HG03108 (cell line): ENCODE measurements around the gene CDKL2.
"Not testable (repeated sequence)": the region's sequence is repeated elsewhere in the genome, so short reads cannot be mapped to it uniquely, and the experiment has no call there.

Source experiments
- ATAC-seq: cut with Tn5 transposase; IDR thresholded peaks from one replicate; pipeline ENCODE4 v1.9.1; 2021; ENCODE audit warnings: moderate library complexity; ENCODE audit not compliant: unreplicated experiment

Gene CDKL2

DNA sequence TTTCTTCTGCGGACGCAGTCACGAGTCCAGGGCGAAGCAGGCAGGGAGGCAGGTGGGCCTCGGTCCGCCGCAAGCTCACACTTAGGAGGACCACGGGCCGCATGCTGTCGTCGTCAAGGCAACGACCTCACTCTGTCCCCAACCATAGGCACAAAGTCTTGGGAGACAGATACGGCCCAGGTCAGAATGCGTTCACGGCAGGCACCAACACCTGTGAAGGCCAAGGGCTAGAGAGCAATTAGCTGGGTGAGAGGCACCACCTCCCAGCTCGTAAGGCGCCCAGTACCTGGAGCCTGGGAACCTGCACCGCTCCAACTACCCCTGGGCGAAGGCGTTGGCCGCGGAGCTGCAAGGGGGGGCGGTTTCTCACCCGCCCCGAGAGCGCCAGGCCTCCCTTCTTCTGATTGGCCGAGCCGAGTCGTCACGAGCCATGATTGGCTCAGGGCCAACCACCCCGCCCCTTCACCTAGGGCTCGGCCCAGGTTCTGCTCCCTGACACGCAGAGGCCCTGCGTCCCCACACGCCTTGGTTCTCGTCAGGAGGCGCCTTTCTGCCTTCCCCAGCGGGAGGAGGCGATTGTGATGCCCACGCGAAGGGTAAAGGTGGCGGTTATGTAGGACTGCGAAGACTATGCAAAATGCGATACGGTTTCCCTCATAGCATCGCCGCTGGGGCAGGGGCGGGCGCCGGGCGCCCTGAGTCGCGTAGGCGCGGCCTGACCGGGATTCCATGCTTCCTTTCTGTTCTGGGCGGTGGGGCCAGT lies at the start of gene CDKL2:
CDKL2 (minus strand) TSS at position 355 of the 763 bp plus-strand sequence. CDS start 4,540 bp downstream, outside the sequence.
- ATAC-seq: peak; percentile 97

DNA sequence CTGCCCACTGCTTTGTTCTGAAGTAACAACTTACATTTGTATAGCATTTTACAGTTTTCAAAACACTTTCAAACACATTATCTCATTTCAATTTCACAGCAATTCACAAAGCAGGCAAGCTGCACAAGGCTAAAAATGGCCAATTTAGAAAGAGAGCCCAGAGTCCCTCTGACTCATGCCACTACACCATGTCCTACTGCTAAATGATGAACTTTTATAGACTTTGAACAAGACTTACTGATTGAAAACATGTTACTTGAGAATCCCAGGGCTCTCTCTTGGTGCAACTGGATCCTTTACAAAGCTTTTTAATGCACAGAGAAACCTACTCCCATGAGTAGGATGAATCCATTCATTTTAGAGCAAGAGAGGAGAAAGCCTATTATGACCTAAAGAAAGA lies 48.6 kb upstream of the CDKL2 start:
- ATAC-seq: no peak

DNA sequence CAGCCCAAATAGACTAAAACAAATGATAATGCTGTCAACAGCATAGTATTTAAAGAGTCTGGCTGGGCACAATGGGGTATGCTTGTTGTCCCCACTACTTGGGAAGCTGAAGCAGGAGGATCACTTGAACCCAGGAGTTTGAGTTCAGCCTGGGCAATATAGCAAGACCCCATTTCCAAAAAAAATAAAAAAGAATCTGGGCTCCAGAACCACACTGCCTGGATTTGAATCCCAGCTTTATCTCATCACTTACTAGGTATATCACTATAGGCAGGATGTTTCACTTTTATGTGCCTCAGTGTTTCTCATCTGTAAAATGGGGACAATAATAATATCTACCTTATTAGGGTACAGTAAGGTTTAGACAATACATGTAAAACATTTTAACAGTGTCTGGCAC lies 48.1 kb upstream of the CDKL2 start:
- ATAC-seq: no peak

DNA sequence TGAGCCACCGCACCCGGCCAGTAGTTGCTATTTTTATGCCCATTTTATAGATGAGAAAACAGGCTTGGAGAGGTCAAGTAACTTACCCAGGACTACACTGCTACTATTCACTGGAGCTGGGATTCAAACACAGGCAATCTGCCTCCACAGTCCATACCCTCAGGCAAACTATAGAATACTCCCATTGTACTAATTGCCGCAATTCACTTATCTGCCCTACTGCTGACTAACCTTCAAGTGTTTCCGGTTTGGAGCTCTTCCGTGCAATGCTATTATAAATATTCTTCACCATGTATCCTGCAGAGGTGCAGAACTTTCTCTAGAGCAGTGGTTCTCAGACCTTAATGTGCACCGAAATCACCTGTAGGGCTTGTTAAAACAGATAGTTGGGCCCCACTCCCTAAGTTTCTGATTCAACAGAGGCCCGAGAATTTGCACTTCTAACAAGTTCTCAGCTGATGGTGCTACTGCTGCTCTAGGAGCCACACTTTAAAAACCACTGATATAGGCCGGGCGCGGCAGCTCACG lies 44.7 kb upstream of the CDKL2 start:
- ATAC-seq: no peak

DNA sequence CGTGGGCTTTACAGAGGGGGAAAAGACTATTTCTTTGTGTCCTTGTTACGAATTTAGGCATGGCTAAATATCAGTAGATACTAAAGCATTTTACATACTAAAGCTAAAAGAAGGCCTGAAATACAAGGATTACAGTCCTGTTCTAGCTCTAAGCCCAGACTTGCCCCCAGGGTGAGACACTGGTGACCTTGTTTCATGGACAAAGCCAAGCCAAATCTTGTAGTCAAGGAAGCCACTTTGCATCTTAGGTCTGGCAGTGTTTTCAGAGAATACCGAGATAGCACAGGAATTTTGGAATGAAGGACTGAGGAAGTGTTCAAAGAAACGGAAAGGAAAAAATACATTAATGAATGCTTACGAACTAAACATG lies 43.6 kb upstream of the CDKL2 start:
- ATAC-seq: no peak

DNA sequence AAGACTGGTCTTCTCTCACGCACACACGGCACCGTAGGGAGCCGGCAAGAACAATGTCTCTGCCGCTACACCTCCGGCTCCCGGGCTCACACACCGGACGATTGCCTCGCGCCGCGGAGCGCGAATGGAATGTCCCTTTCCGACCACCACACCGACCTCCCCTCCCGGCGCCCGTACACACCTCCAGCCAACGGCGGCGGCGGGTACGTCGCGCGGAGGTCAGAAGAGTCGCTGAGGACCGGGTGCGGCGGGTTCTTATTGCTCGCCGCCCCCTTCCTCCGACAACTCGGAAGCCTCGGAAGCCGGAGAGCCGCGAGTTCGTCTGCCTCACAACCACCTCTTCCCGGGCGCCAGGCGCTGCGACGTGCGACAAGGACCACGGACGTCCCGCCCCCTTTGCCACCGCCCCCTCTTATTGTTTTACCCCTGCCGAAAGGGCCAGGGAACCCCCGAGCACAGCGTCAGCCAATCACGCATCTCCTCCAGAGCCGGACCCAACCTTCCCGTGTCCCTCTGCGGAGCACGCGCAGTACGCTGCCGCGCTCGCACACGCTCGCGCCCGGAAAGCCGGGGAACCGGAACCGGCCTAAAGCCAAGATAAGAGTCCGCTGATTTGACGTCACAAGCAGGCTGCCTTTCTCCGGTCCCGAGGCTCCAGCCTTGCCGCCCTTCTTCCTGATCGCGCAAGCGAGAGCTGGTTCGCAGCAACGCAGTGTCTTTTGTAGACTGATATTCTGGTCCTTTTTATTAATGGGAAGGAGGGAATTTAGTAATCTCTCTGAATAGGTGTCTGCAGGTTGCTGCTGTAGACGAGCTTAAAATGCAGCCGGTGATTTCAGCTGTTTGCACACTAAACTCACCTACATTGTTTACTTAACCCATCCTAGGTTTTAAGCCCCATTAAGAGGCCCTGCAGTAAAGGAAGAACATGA lies 43.0 kb upstream of the CDKL2 start, which contains the start of gene G3BP2:
G3BP2 (minus strand) TSS at position 385 of the 932 bp plus-strand sequence. CDS start 11,386 bp downstream, outside the sequence.
- peak; percentile 91 for ATAC-seq

DNA sequence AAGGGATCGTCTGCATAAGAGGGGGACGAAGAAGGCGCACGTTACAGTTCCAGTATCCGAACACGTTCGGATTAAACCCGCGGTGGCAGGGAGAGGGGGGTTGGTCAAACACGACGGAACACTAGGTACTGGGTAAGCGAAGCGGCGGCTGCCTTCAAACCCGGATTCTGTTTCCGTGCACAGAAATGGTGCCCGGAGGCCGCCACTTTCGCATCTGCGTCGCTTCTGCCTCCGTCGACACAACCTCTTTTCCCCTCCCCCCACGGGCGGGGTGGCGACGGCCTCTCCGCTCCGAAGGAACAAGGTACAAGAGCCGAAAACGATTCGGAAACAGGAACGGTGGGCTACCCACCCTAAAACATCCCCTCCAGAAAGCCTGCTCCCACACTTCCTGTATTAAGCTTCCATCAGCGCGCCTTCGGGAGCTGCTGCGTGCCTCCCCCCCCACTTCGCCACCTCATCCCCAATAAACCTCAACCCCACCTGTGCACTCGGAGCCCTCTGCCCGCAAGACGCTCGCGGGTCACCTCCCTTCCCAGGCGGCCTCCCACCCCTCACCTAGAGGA lies 42.2 kb upstream of the CDKL2 start:
- ATAC-seq: peak; percentile 25

DNA sequence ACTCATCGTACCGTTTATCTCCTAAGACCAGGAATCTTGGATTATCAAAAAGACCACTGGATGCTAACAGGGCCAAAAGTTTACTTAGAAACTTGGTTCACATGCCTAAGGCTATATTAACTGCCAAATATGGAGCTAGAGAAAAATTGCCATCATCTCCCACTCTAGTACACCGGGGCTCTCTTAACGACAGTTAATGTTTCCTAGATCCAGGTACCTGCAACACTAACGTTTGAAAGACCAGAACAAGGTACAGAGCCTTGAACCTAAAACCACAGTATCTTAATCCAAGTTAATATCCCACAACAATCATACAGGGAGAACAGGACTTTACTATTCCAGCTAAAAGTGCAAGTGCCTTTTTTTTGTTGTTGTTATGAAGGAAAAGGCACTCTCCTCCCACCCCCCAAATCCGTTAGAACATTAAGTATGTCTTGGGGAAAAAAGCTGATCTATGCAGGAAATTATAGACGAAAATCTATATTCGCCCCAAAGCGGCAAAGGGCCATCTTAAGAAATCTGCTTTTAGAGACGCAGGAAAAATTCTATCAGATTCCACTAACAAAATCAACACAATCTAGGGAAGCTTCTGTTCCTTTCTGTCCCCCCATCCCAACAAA lies 41.6 kb upstream of the CDKL2 start:
- no peak for ATAC-seq

DNA sequence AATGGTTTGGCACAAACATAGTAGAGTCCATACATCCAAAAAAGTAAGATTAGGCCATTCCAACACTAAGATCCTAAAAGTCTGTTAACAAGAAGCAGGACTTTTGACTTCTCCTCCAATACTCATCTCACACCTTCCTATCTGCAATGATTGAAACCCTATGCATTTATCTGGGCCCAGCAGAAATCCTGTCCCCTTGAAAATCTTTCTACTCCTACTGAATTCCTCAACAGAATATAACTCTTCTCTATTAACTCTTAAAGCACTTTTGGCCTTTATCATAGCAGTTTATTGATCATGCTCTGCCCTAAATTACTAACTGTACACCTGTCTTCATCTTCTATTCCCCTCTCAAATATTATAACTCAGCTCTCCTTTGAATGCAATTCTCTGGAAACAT lies 38.3 kb upstream of the CDKL2 start:
- no peak for ATAC-seq

DNA sequence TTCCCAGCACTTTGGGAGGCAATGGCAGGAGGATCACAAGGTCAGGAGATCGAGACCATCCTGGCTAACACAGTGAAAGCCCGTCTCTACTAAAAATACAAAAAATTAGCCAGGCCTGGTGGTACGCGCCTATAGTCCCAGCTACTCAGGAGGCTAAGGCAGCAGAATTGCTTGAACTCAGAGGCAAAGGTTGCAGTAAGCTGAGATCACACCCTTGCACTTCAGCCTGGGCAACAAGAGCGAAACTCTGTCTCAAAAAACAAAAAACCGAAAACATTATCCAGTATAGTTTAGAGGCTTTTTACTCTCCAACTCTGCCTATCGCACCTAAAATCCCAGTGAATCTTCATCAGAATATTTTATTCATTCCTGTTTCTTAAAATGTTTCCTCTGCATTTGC lies 37.3 kb upstream of the CDKL2 start:
- ATAC-seq: not testable (repeated sequence)

DNA sequence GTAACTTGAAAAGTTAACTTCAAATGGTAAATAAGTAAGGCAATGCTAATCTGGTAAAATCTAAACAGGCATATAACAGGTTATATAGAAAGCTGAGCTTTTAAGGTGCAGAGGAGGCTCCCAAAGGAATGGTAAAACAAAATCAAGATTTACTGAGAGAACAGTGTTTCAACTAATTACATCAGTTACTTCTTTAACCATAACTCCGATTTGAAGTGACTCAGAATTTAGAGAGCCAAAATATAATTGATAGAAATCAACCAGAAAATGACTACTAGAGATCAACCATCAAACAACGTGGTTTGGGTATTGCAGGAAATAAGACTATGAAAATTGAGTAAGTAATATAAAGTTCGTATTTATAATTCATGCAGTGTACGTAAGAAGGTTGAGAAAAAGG lies 36.0 kb upstream of the CDKL2 start:
- no peak for ATAC-seq

DNA sequence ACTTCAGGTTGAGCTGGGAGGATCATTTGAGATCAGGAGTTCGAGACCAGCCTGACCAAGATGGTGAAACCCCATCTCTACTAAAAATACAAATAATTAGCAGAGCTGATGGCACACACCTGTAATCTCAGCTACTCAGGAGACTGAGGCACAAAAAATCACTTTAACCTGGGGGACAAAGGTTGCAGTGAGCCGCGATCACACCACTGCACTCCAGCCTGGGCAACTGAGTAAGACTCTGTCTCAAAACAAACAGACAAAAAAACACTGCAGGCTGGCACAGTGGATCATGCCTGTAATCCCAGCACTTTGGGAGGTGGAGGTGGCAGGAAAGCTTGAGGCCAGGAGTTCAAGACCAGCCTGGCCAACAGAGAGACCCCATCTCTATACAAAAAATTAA lies 34.3 kb upstream of the CDKL2 start:
- not testable (repeated sequence) for ATAC-seq

DNA sequence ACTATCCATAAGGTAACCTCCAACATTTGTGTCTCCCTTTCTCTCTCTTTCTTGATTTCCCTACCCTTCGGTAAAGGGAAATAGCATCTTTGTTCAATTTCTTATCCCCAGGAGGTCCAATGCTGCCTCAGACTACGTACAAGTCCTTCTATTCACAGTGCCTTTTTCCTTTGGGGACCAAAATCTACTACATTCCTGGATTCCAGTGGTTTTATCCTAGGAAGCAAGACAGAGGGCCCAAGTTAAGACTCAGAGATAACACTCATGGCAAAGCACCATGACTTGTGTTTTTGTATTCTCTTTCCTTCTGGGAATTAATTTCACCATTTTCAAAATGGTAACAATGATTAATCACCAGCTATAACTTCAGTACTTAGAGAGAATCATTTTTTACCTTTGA lies 32.3 kb upstream of the CDKL2 start:
- no peak for ATAC-seq

DNA sequence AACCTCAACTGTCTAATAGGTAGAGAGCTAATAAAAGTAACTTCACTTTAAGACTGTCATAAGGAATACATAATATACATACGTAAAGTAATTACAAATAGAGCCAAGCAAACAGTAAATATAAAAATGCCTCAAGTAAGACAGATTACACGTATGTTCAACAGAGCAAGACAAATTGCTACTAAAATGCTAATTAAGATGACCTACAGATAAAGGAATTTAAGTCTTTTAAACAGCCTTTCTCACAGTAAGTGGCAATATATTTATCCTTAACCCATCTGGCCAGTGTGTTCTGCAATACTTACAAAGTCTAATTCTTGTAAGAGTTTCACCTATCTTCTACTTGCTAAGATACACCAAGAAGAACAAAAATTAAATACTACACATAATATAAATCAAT lies 30.2 kb upstream of the CDKL2 start:
- no peak for ATAC-seq

DNA sequence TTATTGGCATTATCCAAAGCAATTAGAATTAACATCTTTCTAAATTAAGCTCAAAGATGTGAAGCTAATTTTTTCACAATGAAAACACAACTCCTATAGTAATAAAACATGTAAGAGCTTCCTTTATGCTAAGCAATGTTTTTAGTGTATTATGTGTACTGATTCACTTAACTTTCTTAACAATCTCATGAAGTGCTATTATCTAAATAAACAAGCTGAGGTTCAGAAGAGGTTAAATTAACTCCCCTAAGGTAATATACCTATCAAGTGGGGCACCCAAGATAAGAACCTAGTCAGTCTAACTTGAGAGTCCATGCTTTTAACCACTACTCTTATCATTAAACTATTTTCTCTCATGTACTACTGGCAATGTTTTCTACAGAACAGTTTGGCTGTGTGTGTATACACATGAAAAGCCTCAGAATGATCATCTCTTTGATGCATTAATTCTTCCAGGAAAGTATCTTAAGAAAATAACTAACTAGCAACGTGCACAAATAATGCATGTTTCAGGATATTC lies 29.2 kb upstream of the CDKL2 start:
- no peak for ATAC-seq

DNA sequence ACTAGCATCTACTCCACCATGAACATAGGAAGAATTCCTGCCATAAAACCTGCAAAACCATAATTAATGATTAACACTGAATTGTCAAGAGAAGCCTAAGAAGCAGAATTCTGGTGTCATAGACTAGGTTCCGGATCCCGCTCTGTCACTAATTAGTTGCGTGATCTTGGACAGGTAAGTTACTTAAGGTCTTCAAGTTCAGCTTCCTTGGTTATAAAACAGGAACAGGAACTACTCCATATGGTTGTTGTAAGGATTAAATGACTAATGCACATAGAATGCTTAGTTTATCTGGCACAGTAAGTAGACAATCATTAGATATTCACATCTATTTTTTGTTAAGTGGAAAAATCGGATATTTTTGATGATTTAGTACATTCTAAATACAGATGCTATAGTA lies 28.5 kb upstream of the CDKL2 start:
- ATAC-seq: no peak

DNA sequence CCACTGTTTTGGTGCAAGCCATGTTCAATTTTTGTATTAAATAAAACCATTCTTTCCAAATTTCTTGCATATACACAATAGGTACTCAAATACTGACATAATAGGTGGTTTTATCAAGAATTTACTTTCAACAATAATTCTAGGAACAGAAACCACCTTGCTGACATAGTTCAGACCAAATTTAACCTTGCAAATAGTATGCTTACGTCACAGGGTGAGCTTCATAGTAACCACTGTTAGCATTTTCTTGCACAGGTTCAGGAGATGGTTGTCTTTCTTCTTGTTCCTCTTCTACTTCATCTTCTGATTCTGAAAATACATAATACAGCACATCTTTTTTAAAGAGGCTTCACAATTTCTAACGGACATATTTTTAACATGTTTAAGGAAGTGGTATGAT lies 25.2 kb upstream of the CDKL2 start:
- ATAC-seq: no peak

DNA sequence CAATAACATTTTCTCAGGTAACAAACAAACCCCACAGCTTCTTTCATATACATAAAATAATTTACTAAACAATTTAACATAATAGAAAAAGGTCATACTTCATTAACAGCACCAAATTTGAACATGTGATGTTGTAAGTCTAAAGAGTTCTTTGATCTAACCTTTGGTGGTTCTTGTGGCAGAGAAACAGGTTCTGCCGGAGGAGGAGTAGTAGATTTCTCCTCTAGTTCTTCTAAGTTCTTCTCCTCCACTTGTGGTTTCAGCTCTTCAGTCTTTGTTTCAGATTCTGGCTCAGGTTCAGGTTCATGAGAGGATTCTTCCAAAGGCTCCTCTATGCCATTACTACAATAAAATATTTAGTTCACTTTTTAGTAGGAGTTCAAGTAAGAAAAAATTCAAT lies 24.6 kb upstream of the CDKL2 start:
- ATAC-seq: no peak

DNA sequence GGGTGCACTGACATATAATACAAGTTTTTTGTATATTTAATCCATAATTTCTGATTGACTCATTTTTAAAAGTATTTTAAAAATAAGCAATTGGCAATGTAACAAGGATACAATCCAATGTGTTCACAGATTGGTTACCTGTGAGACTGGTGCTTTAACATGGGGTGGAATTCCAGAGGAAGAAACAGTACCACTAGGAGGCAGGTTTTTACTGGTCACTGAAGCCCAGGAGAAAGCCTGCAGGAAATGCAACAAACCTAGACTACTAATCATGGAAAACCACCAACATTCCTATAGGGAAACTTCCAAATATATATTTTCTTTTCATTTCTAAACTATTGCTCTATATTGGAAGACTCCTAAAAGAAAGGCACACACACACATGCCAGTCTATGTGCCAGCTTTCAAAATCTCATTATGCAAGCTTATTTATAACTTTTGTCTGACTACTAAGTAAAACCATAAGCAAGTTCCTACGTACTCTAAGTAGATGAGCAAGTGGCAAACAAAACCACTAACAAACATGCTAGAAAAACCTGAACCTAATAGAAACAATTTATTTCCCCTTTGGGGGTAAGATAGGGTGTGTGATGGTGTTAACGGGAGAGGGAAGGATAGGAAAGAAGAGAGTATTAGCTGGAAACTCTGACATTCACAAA lies 23.6 kb upstream of the CDKL2 start:
- no peak for ATAC-seq

DNA sequence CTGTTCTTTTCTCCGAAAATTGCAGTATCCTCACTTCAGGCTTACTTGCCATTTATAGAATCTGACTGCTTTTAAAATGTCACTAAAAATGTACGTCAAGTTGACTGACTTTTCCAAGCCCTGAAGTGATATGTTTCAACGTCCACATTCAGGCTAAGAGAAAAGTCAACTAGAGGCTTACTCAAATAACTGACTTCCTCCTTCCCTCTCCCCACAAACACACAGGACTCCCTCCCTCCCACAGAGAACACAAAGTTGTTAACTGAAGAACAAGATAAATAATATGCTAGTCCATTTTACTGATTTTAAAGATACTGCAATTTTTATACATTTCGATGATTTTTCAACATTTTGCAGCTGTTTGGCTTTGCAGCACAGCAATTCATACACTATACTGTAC lies 13.8 kb upstream of the CDKL2 start:
- no peak for ATAC-seq
